Esophagus squamous epithelium (tissue), 5 donors: ENCODE measurements around the gene UHMK1. TPM values are rescaled to one million over a fixed set of nuclear protein-coding genes. Genes with fewer than 3 reads are reported as not detected.

Experiments
- DNase-seq: peaks from one replicate; lab custom pipeline; 2025; lab: John Stamatoyannopoulos, UW
- H3K27ac ChIP-seq, 4 donors: fragments of 200-600 bp; sonication (generic); one replicate each; pipeline ENCODE4 v1.5.1; 2016 to 2019; ENCODE audit warnings: mild to moderate bottlenecking in 1 of 4
- H3K27me3 ChIP-seq, 4 donors: fragments of 200-600 bp; sonication (generic); 1 replicate in 3 of 4; 2 replicates in 1 of 4; pipeline versions ENCODE4 v1.5.1 to v1.6.0; 2017 to 2021; ENCODE audit warnings: antibody characterized with exemption in 1 of 4
- H3K36me3 ChIP-seq, 3 donors: fragments of 200-600 bp; sonication (generic); one replicate each; pipeline ENCODE4 v1.5.1; 2016 to 2019
- H3K4me1 ChIP-seq, 3 donors: fragments of 200-600 bp; sonication (generic); one replicate each; pipeline ENCODE4 v1.5.1; 2017 to 2019
- H3K4me3 ChIP-seq, 4 donors: fragments of 200-600 bp; sonication (generic); 1 replicate in 3 of 4; 2 replicates in 1 of 4; pipeline ENCODE4 v1.5.1; 2016 to 2019; ENCODE audit warnings: mild to moderate bottlenecking in 2 of 4, moderate library complexity in 1 of 4
- H3K9me3 ChIP-seq, 3 donors: fragments of 200-600 bp; sonication (generic); one replicate each; pipeline ENCODE4 v1.5.1; 2016 to 2019
- CTCF ChIP-seq, 6 experiments: fragments of 450-650 bp in 4 of 6; fragments of 200-600 bp in 2 of 6; sonication (generic) in 2 of 6; IDR thresholded peaks; one replicate each; pipeline ENCODE4 v1.5.1; 2016 to 2019; ENCODE audit warnings: antibody characterized with exemption in 6 of 6, mild to moderate bottlenecking in 4 of 6, moderate library complexity in 4 of 6
- POLR2A ChIP-seq, 4 donors: fragments of 450-650 bp; IDR thresholded peaks; one replicate each; pipeline ENCODE4 v1.6.1; 2017; ENCODE audit warnings: antibody characterized with exemption in 4 of 4, mild to moderate bottlenecking in 4 of 4, moderate library complexity in 3 of 4
- WGBS, 2 donors: methylation state at CpG; one replicate each; pipeline ENCODE4 v1.1.5; 2018; 5-methylcytosine and 5-hydroxymethylcytosine counted together
- intact Hi-C: fragments of 100-400 bp; cut with DNase I; formaldehyde crosslinking; loops from one replicate; pipeline ENCODE4 v1.15.0; 2022
- total RNA-seq, 4 donors: library from RNA; depleted of rRNA; stranded (reverse); fragments of >200 nt; gene quantifications; one replicate each; pipeline ENCODE4 v1.1.0, GENCODE V29; 2016
- donor health status: DM: yes; HTN: yes; CAD: no.

UHMK1 gene
- total RNA-seq, 4 donors from 2014 or later, result 24.8 to 42.6 (median 34.7) TPM

- Histone ChIP-seq H3K36me3 (peaks cover 6 to 21% (median 18%) of the 10 kb centered on the region in 3 donors), H3K4me3 (peak overlapping the region; percentile 80 to 100 (median 96)), H3K4me1 (peaks cover 8 to 39% (median 25%) of the 10 kb centered on the region in 3 donors), H3K9me3 (no peaks in the 10 kb centered on the region), H3K27me3 (peaks cover 0 to 9% (median 0%) of the 10 kb centered on the region in 4 donors), H3K27ac (peak overlapping the region; percentile 92 to 97 (median 94))
- intact Hi-C loops, result no loop called here
- WGBS, 2 donors, result 38% methylated on average over 13 of the region's 13 CpGs
- TF ChIP-seq POLR2A (IDR thresholded peaks at IDR 0.05) (no peak), CTCF (IDR thresholded peaks at IDR 0.05) (peak in 1 of 6 experiments; percentile 9)
- no peak for DNase-seq
Measured at GRCh38 chr1:162497104-162497722, 405 bp upstream of the UHMK1 start.

GRCh38 chr1:162498496-162498810, 835 bp downstream of the UHMK1 start:
- Histone ChIP-seq H3K4me3 (peak overlapping the region; percentile 80 to 100 (median 96)), H3K36me3 (peaks cover 6 to 34% (median 21%) of the 10 kb centered on the region in 3 donors), H3K9me3 (no peaks in the 10 kb centered on the region), H3K27ac (peak overlapping the region; percentile 92 to 97 (median 94)), H3K27me3 (peaks cover 0 to 4% (median 0%) of the 10 kb centered on the region in 4 donors), H3K4me1 (peaks cover 8 to 39% (median 25%) of the 10 kb centered on the region in 3 donors)
- no peak for DNase-seq
- TF ChIP-seq CTCF (IDR thresholded peaks at IDR 0.05) (no peak), POLR2A (IDR thresholded peaks at IDR 0.05) (no peak)
- WGBS, 2 donors, result 1 to 2% methylated on average over 7 of the region's 7 CpGs
- intact Hi-C loops, result no loop called here

DNA sequence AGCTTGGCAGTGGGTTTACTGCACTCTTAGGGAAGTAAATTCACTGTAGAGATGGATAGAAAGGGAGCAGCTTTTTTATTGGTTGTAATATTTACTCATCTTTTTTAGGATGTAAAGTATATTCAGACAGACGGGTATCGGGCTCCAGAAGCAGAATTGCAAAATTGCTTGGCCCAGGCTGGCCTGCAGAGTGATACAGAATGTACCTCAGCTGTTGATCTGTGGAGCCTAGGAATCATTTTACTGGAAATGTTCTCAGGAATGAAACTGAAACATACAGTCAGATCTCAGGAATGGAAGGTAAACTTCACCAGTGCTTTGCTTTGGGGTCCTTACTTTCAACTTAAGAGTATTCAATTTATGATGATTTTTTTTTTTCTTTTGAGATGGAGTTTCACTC, 3.2 kb downstream of the UHMK1 start:
- whole genome bisulfite sequencing, 2 donors, result 42 to 69% methylated on average over 2 of the region's 2 CpGs
- peaks cover 8 to 39% (median 25%) of the 10 kb centered on the region in 3 donors for H3K4me1 ChIP-seq
- TF ChIP-seq CTCF (IDR thresholded peaks at IDR 0.05), result no peak
- intact Hi-C loops, result no loop called here
- no peak for DNase-seq
- peaks cover 6 to 57% (median 33%) of the 10 kb centered on the region in 3 donors for H3K36me3 ChIP-seq
- H3K27me3 ChIP-seq, result no peaks in the 10 kb centered on the region
- no peak overlapping the region for H3K27ac ChIP-seq
- no peaks in the 10 kb centered on the region for H3K9me3 ChIP-seq
- no peak overlapping the region for H3K4me3 ChIP-seq

- no peaks in the 10 kb centered on the region for H3K27me3 ChIP-seq
- TF ChIP-seq CTCF (IDR thresholded peaks at IDR 0.05) (no peak), POLR2A (IDR thresholded peaks at IDR 0.05) (no peak)
- peaks cover 6 to 70% (median 33%) of the 10 kb centered on the region in 3 donors for H3K36me3 ChIP-seq
- no peaks in the 10 kb centered on the region for H3K9me3 ChIP-seq
- H3K4me1 ChIP-seq, result peaks cover 8 to 34% (median 21%) of the 10 kb centered on the region in 3 donors
- H3K4me3 ChIP-seq, result no peak overlapping the region
- no peak for DNase-seq
- intact Hi-C loops, result no loop called here
- no peak overlapping the region for H3K27ac ChIP-seq
Measured at GRCh38 chr1:162502077-162502476, 4.5 kb downstream of the UHMK1 start.

DNA sequence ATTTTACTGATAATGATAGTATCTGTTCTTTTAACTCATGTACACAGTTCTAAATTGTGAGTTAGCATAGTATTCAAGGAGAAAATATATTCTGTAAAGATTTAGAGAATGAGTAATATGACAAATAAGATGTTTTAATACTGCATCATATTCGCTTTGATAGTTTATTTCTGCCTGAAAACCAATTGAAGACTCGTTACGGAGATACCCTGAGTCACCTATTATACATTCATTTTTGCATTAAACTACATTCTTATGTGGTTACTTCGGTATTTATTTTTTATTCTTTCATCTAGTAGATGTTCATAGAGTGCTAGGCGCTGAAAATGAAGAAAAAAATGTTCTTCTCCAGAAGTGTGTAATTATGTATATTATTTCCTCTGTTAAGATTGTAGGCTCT, 5.3 kb downstream of the UHMK1 start:
- Histone ChIP-seq H3K27me3 (no peaks in the 10 kb centered on the region), H3K9me3 (no peaks in the 10 kb centered on the region), H3K36me3 (peaks cover 6 to 78% (median 33%) of the 10 kb centered on the region in 3 donors), H3K4me1 (peaks cover 8 to 31% (median 19%) of the 10 kb centered on the region in 3 donors), H3K27ac (no peak overlapping the region), H3K4me3 (no peak overlapping the region)
- TF ChIP-seq POLR2A (IDR thresholded peaks at IDR 0.05) (no peak), CTCF (IDR thresholded peaks at IDR 0.05) (no peak)
- intact Hi-C loops, result no loop called here
- WGBS, 2 donors, result 87 to 94% methylated on average over 5 of the region's 5 CpGs
- DNase-seq, result no peak
